GM23338 (cell line): ENCODE data around the gene BTLA. TPM values are rescaled to one million over a fixed set of nuclear protein-coding genes. Genes with fewer than 3 reads are reported as not detected.

ENCODE experiments used
- ATAC-seq: fragments of 200-7000 bp; cut with Tn5 transposase; 3 replicates; pipeline ENCODE4 v1.9.1; 2020
- DNase-seq: peaks from one replicate; pipeline ENCODE4 v3.0.0-alpha.2; 2015; ENCODE audit warnings: low spot score
- H2AFZ ChIP-seq: fragments of 200-600 bp; sonication (generic); 2 replicates; pipeline ENCODE4 v1.8.0; 2016; ENCODE audit warnings: antibody characterized with exemption, mild to moderate bottlenecking, moderate library complexity
- H3F3A ChIP-seq: fragments of 200-600 bp; sonication (generic); replicated peaks from 2 replicates; pipeline ENCODE4 v1.8.0; 2017; ENCODE audit warnings: antibody characterized with exemption, mixed run types, low read depth
- H3K27ac ChIP-seq: fragments of 200-600 bp; sonication (generic); 2 replicates; pipeline ENCODE4 v1.6.1; 2016; ENCODE audit warnings: low read depth
- H3K27me3 ChIP-seq: fragments of 200-600 bp; sonication (generic); 2 replicates; pipeline ENCODE4 v1.8.0; 2016; ENCODE audit warnings: mild to moderate bottlenecking, mixed run types, moderate library complexity; ENCODE audit not compliant: insufficient read depth
- H3K36me3 ChIP-seq: fragments of 200-600 bp; sonication (generic); 2 replicates; pipeline ENCODE4 v1.8.0; 2016; ENCODE audit warnings: mild to moderate bottlenecking; ENCODE audit not compliant: insufficient read depth
- H3K4me1 ChIP-seq: fragments of 200-600 bp; sonication (generic); 2 replicates; pipeline ENCODE4 v1.8.0; 2016; ENCODE audit warnings: mild to moderate bottlenecking, moderate library complexity; ENCODE audit not compliant: insufficient read depth
- H3K4me2 ChIP-seq: fragments of 200-600 bp; sonication (generic); 2 replicates; pipeline ENCODE4 v1.7.1; 2017; ENCODE audit warnings: mixed run types
- H3K4me3 ChIP-seq: fragments of 200-600 bp; sonication (generic); 2 replicates; pipeline ENCODE4 v1.6.1; 2016; ENCODE audit warnings: mixed run types
- H3K79me2 ChIP-seq: fragments of 200-600 bp; sonication (generic); replicated peaks from 2 replicates; pipeline ENCODE4 v1.8.0; 2017; ENCODE audit warnings: mild to moderate bottlenecking; ENCODE audit not compliant: insufficient read depth
- H3K9me2 ChIP-seq: fragments of 200-600 bp; sonication (generic); 2 replicates; pipeline ENCODE4 v1.8.0; 2017; ENCODE audit not compliant: insufficient read depth
- H4K20me1 ChIP-seq: fragments of 200-600 bp; sonication (generic); replicated peaks from 2 replicates; pipeline ENCODE4 v1.8.0; 2017; ENCODE audit warnings: mild to moderate bottlenecking; ENCODE audit not compliant: insufficient read depth
- H3K27ac Mint-ChIP-seq: 2 replicates; pipeline ENCODE4 v1.8.0; 2020; ENCODE audit warnings: inconsistent platforms, mild to moderate bottlenecking, moderate library complexity, mixed read lengths
- H3K27me3 Mint-ChIP-seq: 3 replicates; pipeline ENCODE4 v1.8.0; 2022; ENCODE audit warnings: low read depth, mild to moderate bottlenecking, moderate library complexity, mixed read lengths, inconsistent platforms; ENCODE audit not compliant: insufficient read depth, poor library complexity
- H3K36me3 Mint-ChIP-seq: 3 replicates; pipeline ENCODE4 v1.8.0; 2021; ENCODE audit warnings: low read depth, mild to moderate bottlenecking, inconsistent platforms, moderate library complexity, mixed read lengths
- H3K4me1 Mint-ChIP-seq: 3 replicates; pipeline ENCODE4 v1.8.0; 2020; ENCODE audit warnings: mild to moderate bottlenecking, inconsistent platforms, mixed read lengths
- H3K4me3 Mint-ChIP-seq: 3 replicates; pipeline ENCODE4 v1.8.0; 2021; ENCODE audit warnings: moderate library complexity, mild to moderate bottlenecking, inconsistent platforms, mixed read lengths
- H3K9me3 Mint-ChIP-seq: 3 replicates; pipeline ENCODE4 v1.8.0; 2020; ENCODE audit warnings: moderate library complexity, mild to moderate bottlenecking, inconsistent platforms, mixed read lengths
- CREB1 ChIP-seq: fragments of 250-450 bp; sonication (Bioruptor Pico); IDR thresholded peaks from 2 replicates; pipeline ENCODE4 v1.5.0; 2020; ENCODE audit warnings: low read depth, mild to moderate bottlenecking, moderate library complexity
- EZH2phosphoT487 ChIP-seq: fragments of 200-600 bp; sonication (generic); IDR thresholded peaks from one replicate; pipeline ENCODE4 v1.8.1; 2018; ENCODE audit warnings: antibody characterized with exemption; ENCODE audit not compliant: unreplicated experiment
- JUNB ChIP-seq: IDR thresholded peaks from one replicate; pipeline ENCODE4 v1.6.1; 2016; ENCODE audit warnings: antibody characterized with exemption; ENCODE audit not compliant: unreplicated experiment
- POLR2AphosphoS5 ChIP-seq: IDR thresholded peaks from 2 replicates; pipeline ENCODE4 v1.6.1; 2016; ENCODE audit warnings: antibody characterized with exemption, low read depth
- REST ChIP-seq: IDR thresholded peaks from one replicate; pipeline ENCODE4 v1.6.1; 2018; ENCODE audit warnings: antibody characterized with exemption; ENCODE audit not compliant: unreplicated experiment
- STAT1 ChIP-seq: IDR thresholded peaks from one replicate; pipeline ENCODE4 v1.6.1; 2016; ENCODE audit warnings: antibody characterized with exemption; ENCODE audit not compliant: unreplicated experiment
- ZNF114 ChIP-seq: fragments of 250-450 bp; sonication (Bioruptor Pico); IDR thresholded peaks from 2 replicates; pipeline ENCODE4 v1.5.0; 2020; ENCODE audit warnings: mild to moderate bottlenecking, moderate library complexity
- ZNF462 ChIP-seq: fragments of 250-450 bp; sonication (Bioruptor Pico); IDR thresholded peaks from 2 replicates; pipeline ENCODE4 v1.5.0; 2020; ENCODE audit warnings: mild to moderate bottlenecking, moderate library complexity
- polyA plus RNA-seq: library from polyadenylated mRNA; unstranded; fragments of >200 nt; fragmentation: Nextera tagmentation; extraction: Ambion mirVana; gene quantifications from 2 replicates; pipeline ENCODE4 v1.2.1, GENCODE V29; 2016
- total RNA-seq: library from RNA; depleted of rRNA; stranded (reverse); fragments of >200 nt; shearing (Covaris generic); gene quantifications from 2 replicates; pipeline ENCODE4 v1.2.3, GENCODE V29; 2014
- TF ChIP-seq, protein P1 (sequence below): IDR thresholded peaks from 2 replicates; pipeline ENCODE4 v1.6.1; 2016; ENCODE audit warnings: antibody characterized with exemption

Gene BTLA
- total and polyA plus RNA-seq, 2 experiments from 2014 or later, result 0.44 TPM; not detected in 1

- Histone ChIP-seq H3K36me3 (no peaks in the 10 kb centered on the region), H3K9me2 (no peaks in the 10 kb centered on the region), H2AFZ (no peak overlapping the region), H3K4me2 (no peak overlapping the region), H3K27me3 (no peaks in the 10 kb centered on the region), H3K4me3 (no peak overlapping the region), H3F3A (no peaks in the 10 kb centered on the region), H3K27ac (no peak overlapping the region), H4K20me1 (no peaks in the 10 kb centered on the region), H3K4me1 (no peaks in the 10 kb centered on the region), H3K79me2 (no peaks in the 10 kb centered on the region)
- DNase-seq (no peak), ATAC-seq (no peak)
- Mint-ChIP-seq H3K9me3 (no peaks in the 10 kb centered on the region), H3K4me3 (no peak overlapping the region), H3K27me3 (no peaks in the 10 kb centered on the region), H3K4me1 (no peaks in the 10 kb centered on the region; the same call in 2 of the 3 replicates), H3K27ac (no peak overlapping the region), H3K36me3 (no peaks in the 10 kb centered on the region)
- TF ChIP-seq EZH2phosphoT487, result no peak
- TF ChIP-seq, protein P1, sequence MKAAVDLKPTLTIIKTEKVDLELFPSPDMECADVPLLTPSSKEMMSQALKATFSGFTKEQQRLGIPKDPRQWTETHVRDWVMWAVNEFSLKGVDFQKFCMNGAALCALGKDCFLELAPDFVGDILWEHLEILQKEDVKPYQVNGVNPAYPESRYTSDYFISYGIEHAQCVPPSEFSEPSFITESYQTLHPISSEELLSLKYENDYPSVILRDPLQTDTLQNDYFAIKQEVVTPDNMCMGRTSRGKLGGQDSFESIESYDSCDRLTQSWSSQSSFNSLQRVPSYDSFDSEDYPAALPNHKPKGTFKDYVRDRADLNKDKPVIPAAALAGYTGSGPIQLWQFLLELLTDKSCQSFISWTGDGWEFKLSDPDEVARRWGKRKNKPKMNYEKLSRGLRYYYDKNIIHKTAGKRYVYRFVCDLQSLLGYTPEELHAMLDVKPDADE, result no peak
These were observed 1.3 kb upstream of the BTLA start for GRCh38 chr3:112500621-112501020.

GRCh38 chr3:112497897-112498548 is 1.2 kb downstream of the BTLA start:
- H3K9me2 ChIP-seq, result no peaks in the 10 kb centered on the region
- no peak overlapping the region for H3K4me2 ChIP-seq
- H4K20me1 ChIP-seq, result no peaks in the 10 kb centered on the region
- no peak overlapping the region for H3K27ac ChIP-seq
- H3K79me2 ChIP-seq, result no peaks in the 10 kb centered on the region
- no peaks in the 10 kb centered on the region for H3K4me1 ChIP-seq
- peaks cover 4% of the 10 kb centered on the region; the same call in 1 of the 3 replicates for H3K9me3 Mint-ChIP-seq
- H3F3A ChIP-seq, result no peaks in the 10 kb centered on the region
- H3K27ac Mint-ChIP-seq, result no peak overlapping the region
- no peak overlapping the region for H3K4me3 ChIP-seq
- ATAC-seq, result no peak
- no peaks in the 10 kb centered on the region; the same call in 2 of the 3 replicates for H3K4me1 Mint-ChIP-seq
- H3K36me3 ChIP-seq, result no peaks in the 10 kb centered on the region
- H3K27me3 ChIP-seq, result no peaks in the 10 kb centered on the region
- no peaks in the 10 kb centered on the region for H3K36me3 Mint-ChIP-seq
- H2AFZ ChIP-seq, result no peak overlapping the region
- DNase-seq, result no peak
- no peak overlapping the region for H3K4me3 Mint-ChIP-seq
- no peaks in the 10 kb centered on the region for H3K27me3 Mint-ChIP-seq
- TF ChIP-seq STAT1, result no peak
- TF ChIP-seq ZNF462, result no peak
- no peak for TF ChIP-seq REST
- TF ChIP-seq, protein P1, result no peak
- no peak for TF ChIP-seq JUNB
- TF ChIP-seq CREB1 (CRISPR knock-in tag), result no peak
- TF ChIP-seq ZNF114 (CRISPR knock-in tag), result no peak
- TF ChIP-seq POLR2AphosphoS5, result no peak
